Measurements from ENCODE around the gene NEK9.

- no peak for TF ChIP-seq EZH2 (optimal IDR thresholded peaks at IDR 0.05; ENCODE audit: low read depth, low read length)
- no peak for TF ChIP-seq CTCF (IDR thresholded peaks at IDR 0.05; ENCODE audit: low read length)
- no peak for TF ChIP-seq EZH2phosphoT487 (IDR thresholded peaks at IDR 0.05; ENCODE audit: low read length)
These were observed 23.3 kb upstream of the NEK9 start for GRCh38 chr14:75150150-75150549.

Measured in MM.1S (cell line).